Sigmoid colon (tissue), 7 donors: Measurements from ENCODE around the gene ZNF599. TPM values are rescaled to one million over a fixed set of nuclear protein-coding genes. Genes with fewer than 3 reads are reported as not detected.
A peak's percentile ranks its signal among the peaks of the same experiment; 100 is the strongest.

ENCODE experiments used
- DNase-seq: peaks from one replicate; pipeline ENCODE4 v3.0.0-alpha.2; 2019
- H3K27ac ChIP-seq, 4 donors: fragments of 200-600 bp; sonication (generic); one replicate each; pipeline ENCODE4 v1.5.1; 2016 to 2019; ENCODE audit warnings: mild to moderate bottlenecking in 1 of 4
- H3K27me3 ChIP-seq, 3 donors: fragments of 200-600 bp; sonication (generic); one replicate each; pipeline ENCODE4 v1.5.1; 2019; ENCODE audit warnings: mild to moderate bottlenecking in 1 of 3
- H3K36me3 ChIP-seq, 4 donors: fragments of 200-600 bp; sonication (generic); one replicate each; pipeline ENCODE4 v1.5.1; 2016 to 2019
- H3K4me1 ChIP-seq, 4 donors: fragments of 200-600 bp; sonication (generic); one replicate each; pipeline ENCODE4 v1.5.1; 2017 to 2019
- H3K4me3 ChIP-seq, 4 donors: fragments of 200-600 bp; sonication (generic); one replicate each; pipeline ENCODE4 v1.5.1; 2017 to 2019; ENCODE audit warnings: mild to moderate bottlenecking in 2 of 4, moderate library complexity in 1 of 4
- H3K9me3 ChIP-seq, 4 donors: fragments of 200-600 bp in 3 of 4; sonication (generic) in 3 of 4; one replicate each; pipeline versions ENCODE4 v1.5.1 to v1.6.1; 2013 to 2019
- CTCF ChIP-seq, 4 experiments: fragments of 450-650 bp in 3 of 4; fragments of 200-600 bp in 1 of 4; IDR thresholded peaks; one replicate each; pipeline ENCODE4 v1.5.1; 2016 to 2019; ENCODE audit warnings: antibody characterized with exemption in 4 of 4, mild to moderate bottlenecking in 3 of 4, moderate library complexity in 2 of 4
- EP300 ChIP-seq, 4 donors: sonication (generic); formaldehyde crosslinking; IDR thresholded peaks; one replicate each; pipeline ENCODE4 v1.6.1; 2017; ENCODE audit warnings: antibody characterized with exemption in 4 of 4
- POLR2A ChIP-seq, 2 donors: fragments of 450-650 bp; IDR thresholded peaks; one replicate each; pipeline ENCODE4 v1.6.1; 2016; ENCODE audit warnings: antibody characterized with exemption in 2 of 2, mild to moderate bottlenecking in 2 of 2, moderate library complexity in 2 of 2
- POLR2AphosphoS5 ChIP-seq, 4 donors: sonication (generic); formaldehyde crosslinking; IDR thresholded peaks; one replicate each; pipeline ENCODE4 v1.6.1; 2017; ENCODE audit warnings: antibody characterized with exemption in 4 of 4
- WGBS, 2 donors: extraction: QIAGEN DNeasy Blood & Tissue Kit; methylation state at CpG; one replicate each; pipeline ENCODE4 v1.1.7; 2013; 5-methylcytosine and 5-hydroxymethylcytosine counted together
- intact Hi-C: fragments of 100-400 bp; cut with DNase I; formaldehyde crosslinking; loops from one replicate; pipeline ENCODE4 v1.15.1; 2023
- polyA plus RNA-seq, 3 donors: library from polyadenylated mRNA; stranded (reverse); fragments of 200-250 nt; gene quantifications; one replicate each; pipeline ENCODE4 v1.2.3, GENCODE V29; 2013
- total RNA-seq, 4 donors: library from RNA; depleted of rRNA; stranded (reverse); fragments of >200 nt; gene quantifications; one replicate each; pipeline ENCODE4 v1.1.0, GENCODE V29; 2016
- donor health status: healthy with polysubstance abuse.
- donor health status: Bipolar disorder and iron deficiency.
- donor health status: healthy.

The ZNF599 gene
- total RNA-seq (10 to 100 TPM in 1 of 4 donors, 1 to 10 TPM in 3; 7.1 to 11.9 (median 7.3) TPM), polyA plus RNA-seq (1 to 10 TPM in 2 of 3 donors, under 1 TPM in 1; 0.46 to 5.4 (median 4.2) TPM)

GRCh38 chr19:34772697-34773554 lies at the start of gene ZNF599:
ZNF599 (minus strand) TSS chr19:34773215; CDS start chr19:34772841, 374 bp downstream.
- Histone ChIP-seq H3K9me3 (no peaks in the 10 kb centered on the region), H3K27me3 (no peaks in the 10 kb centered on the region), H3K4me3 (peak within 1 kb of the TSS; percentile 70 to 87 (median 81)), H3K27ac (peak within 1 kb of the TSS; percentile 81 to 90 (median 86)), H3K36me3 (peaks cover 0 to 23% (median 17%) of the 10 kb centered on the region in 4 donors), H3K4me1 (peaks cover 0 to 18% (median 12%) of the 10 kb centered on the region in 4 donors)
- 3% methylated on average over 69 of the region's 69 CpGs for WGBS, 2 donors
- TF ChIP-seq POLR2A (IDR thresholded peaks at IDR 0.05) (peak; percentile 46 to 53), POLR2AphosphoS5 (IDR thresholded peaks at IDR 0.05) (peak; percentile 80 to 94 (median 93)), CTCF (IDR thresholded peaks at IDR 0.05) (no peak), EP300 (IDR thresholded peaks at IDR 0.05) (peak in 1 of 4 donors; percentile 63)
- DNase-seq = peak; percentile 95
- intact Hi-C loops = loop anchor here (2.0 kb wide), 2 partner anchors 38 to 96 kb away; partner anchors contain the start of genes SCGB2B2, ZNF181 and ZNF302

GRCh38 chr19:34818270-34818669 lies 45.3 kb upstream of the ZNF599 start:
- no peaks in the 10 kb centered on the region for H3K4me1 ChIP-seq
- no peaks in the 10 kb centered on the region for H3K36me3 ChIP-seq
- no peak overlapping the region for H3K4me3 ChIP-seq
- H3K27ac ChIP-seq = no peak overlapping the region
- DNase-seq = no peak
- TF ChIP-seq CTCF (IDR thresholded peaks at IDR 0.05) = no peak
- no peak for TF ChIP-seq EP300 (IDR thresholded peaks at IDR 0.05)
- no peak for TF ChIP-seq POLR2AphosphoS5 (IDR thresholded peaks at IDR 0.05)
- no peak for TF ChIP-seq POLR2A (IDR thresholded peaks at IDR 0.05)
- WGBS, 2 donors = 81 to 89% methylated on average over 2 of the region's 2 CpGs
- no peaks in the 10 kb centered on the region for H3K27me3 ChIP-seq
- intact Hi-C loops = no loop called here
- H3K9me3 ChIP-seq = no peaks in the 10 kb centered on the region

- no peaks in the 10 kb centered on the region for H3K36me3 ChIP-seq
- H3K4me1 ChIP-seq = no peaks in the 10 kb centered on the region
- intact Hi-C loops = no loop called here
- no peaks in the 10 kb centered on the region for H3K27me3 ChIP-seq
- DNase-seq = no peak
- H3K27ac ChIP-seq = no peak overlapping the region
- WGBS, 2 donors = 94 to 95% methylated on average over 2 of the region's 2 CpGs
- TF ChIP-seq POLR2AphosphoS5 (IDR thresholded peaks at IDR 0.05) (no peak), CTCF (IDR thresholded peaks at IDR 0.05) (no peak), EP300 (IDR thresholded peaks at IDR 0.05) (no peak), POLR2A (IDR thresholded peaks at IDR 0.05) (no peak)
- H3K4me3 ChIP-seq = no peak overlapping the region
- no peaks in the 10 kb centered on the region for H3K9me3 ChIP-seq
These were observed 43.7 kb upstream of the ZNF599 start for GRCh38 chr19:34816708-34817107.

GRCh38 chr19:34808566-34808965 lies 35.6 kb upstream of the ZNF599 start:
- TF ChIP-seq POLR2AphosphoS5 (IDR thresholded peaks at IDR 0.05) = no peak
- no peak for TF ChIP-seq CTCF (IDR thresholded peaks at IDR 0.05)
- TF ChIP-seq POLR2A (IDR thresholded peaks at IDR 0.05) = no peak
- no peak for TF ChIP-seq EP300 (IDR thresholded peaks at IDR 0.05)
- H3K4me3 ChIP-seq = no peak overlapping the region
- 74 to 92% methylated on average over 3 of the region's 3 CpGs for WGBS, 2 donors
- H3K27ac ChIP-seq = no peak overlapping the region
- no peaks in the 10 kb centered on the region for H3K4me1 ChIP-seq
- intact Hi-C loops = no loop called here
- H3K36me3 ChIP-seq = no peaks in the 10 kb centered on the region
- DNase-seq = no peak
- H3K9me3 ChIP-seq = peaks cover 0 to 12% (median 3%) of the 10 kb centered on the region in 4 donors
- no peaks in the 10 kb centered on the region for H3K27me3 ChIP-seq
